HG03108 (cell line): ENCODE measurements around the gene TFIP11.

Experiments
- ATAC-seq: cut with Tn5 transposase; IDR thresholded peaks from one replicate; pipeline ENCODE4 v1.9.1; 2021; ENCODE audit warnings: moderate library complexity; ENCODE audit not compliant: unreplicated experiment

Gene TFIP11

GRCh38 chr22:26450453-26451185 lies 61.7 kb downstream of the TFIP11 start:
- no peak for ATAC-seq

- ATAC-seq, result no peak
Measured at GRCh38 chr22:26448941-26449340, 63.3 kb downstream of the TFIP11 start.

- ATAC-seq, result no peak
Measured at GRCh38 chr22:26448334-26448733, 63.9 kb downstream of the TFIP11 start.

DNA sequence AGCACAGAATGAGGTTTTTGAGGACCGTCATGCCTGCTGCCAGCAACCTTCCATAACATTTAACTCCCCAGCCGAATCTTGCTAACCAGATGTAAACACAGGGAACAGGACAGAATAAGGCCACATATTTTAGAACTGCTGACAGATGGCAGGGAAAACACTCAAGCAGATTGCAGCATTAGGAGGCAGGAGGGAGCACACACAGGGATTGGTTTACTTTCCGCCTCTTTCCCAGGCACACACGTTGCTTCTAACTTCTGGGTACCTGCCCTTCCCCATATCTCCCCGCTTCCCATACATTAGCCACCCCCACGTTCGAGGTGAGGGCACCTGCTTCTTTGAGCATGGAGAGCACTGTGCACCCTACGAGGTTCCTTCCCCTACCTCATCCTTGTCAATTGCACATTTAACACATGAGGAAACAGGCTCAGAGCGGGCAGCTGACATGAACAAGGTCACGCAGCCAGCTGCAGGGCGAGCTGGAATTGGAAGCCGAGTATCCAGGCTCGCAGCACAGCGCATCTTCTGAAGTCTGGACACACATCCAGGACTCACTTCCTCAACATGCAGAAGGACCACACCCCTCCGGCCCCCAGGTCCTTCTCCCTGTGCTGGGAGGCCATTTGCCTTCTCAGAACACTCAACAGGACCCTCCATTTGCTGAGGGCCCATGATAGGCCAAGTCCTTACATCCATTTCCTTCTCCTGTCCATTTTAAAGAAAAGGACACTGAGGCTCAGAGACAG lies 64.5 kb downstream of the TFIP11 start:
- no peak for ATAC-seq

DNA sequence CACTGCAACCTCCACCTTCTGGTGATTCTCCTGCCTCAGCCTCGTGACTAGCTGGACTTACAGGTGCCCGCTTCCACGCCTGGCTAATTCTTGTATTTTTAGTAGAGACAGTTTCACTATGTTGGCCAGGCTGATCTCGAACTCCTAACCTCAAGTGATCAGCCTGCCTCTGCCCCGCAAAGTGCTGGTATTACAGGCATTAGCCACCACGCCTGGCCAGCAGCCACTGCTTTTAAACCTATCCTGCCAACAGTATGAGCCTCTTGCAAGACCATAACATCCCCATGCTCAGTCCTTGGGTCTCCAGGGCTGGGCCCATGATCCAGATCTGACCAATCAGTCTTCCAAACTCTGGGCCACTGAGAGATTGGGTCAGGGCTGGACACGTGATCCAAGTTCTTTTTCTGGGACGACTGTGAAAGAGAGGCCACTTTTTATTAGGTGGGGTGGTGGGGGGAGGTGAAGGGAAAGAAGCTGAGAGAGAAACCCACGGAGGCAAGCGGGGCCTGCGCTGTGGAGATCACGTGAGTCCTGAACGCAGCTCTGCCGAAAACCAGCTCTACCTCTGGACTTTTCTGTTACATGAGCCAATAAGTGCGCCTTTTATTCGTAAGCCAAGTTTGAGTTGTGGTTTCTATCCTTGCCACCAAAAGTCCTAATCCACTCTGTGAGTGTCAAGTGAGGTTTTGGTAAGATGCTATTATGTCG lies 65.3 kb downstream of the TFIP11 start:
- ATAC-seq, result no peak

DNA sequence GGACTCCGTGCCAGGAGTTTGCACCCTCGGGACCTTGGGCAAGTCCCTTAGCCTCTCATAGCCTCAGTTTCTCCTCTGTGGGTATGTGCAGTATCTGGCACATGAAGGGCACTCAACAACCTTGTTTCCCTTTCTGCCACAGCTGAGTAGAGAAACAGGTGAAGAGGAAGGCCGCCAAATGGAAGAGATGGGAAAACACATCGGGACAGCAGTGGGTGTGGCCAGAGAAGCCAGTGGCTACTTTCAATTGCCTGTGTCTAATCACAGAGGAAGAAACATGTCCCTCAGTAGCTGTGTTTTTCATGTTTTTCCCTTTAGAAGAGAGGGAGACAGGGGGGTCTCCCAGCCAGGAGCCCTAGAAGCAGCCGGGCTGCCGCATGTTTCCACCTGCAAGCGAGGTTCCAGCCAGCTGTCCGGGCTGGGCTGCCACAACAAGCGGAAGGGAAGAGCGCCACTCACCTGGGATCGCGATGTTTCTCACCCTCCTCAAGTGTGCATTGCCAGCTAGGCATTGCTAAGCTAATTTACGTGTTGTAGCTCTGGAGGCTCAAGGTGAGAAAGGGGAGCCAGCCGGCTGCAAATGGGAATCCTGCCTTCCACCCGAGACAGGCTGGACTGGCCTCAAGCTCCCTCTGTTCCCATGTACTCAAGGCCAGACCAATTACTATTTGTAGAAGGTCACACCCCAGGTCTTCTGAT lies 66.5 kb downstream of the TFIP11 start:
- no peak for ATAC-seq

DNA sequence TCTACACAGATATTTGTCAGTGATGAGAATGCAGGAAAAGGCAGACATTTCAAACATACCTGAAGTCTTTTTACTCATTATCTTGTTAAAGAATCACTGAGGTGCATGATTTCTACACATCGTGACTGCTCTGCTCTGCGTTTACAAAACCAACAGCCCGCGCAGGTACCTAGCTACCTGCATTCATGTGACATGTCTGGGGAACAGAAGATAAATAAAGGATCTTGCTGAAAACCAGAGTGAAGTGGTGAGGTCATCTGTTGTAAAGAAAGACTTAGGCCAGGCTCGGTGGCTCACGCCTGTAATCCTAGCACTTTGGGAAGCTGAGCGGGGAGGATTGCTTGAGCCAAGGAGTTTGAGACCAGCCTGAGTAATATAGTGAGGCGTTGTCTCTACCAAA lies 67.5 kb downstream of the TFIP11 start:
- ATAC-seq, result no peak

- ATAC-seq, result no peak
Measured at GRCh38 chr22:26443901-26444690, 68.2 kb downstream of the TFIP11 start.

DNA sequence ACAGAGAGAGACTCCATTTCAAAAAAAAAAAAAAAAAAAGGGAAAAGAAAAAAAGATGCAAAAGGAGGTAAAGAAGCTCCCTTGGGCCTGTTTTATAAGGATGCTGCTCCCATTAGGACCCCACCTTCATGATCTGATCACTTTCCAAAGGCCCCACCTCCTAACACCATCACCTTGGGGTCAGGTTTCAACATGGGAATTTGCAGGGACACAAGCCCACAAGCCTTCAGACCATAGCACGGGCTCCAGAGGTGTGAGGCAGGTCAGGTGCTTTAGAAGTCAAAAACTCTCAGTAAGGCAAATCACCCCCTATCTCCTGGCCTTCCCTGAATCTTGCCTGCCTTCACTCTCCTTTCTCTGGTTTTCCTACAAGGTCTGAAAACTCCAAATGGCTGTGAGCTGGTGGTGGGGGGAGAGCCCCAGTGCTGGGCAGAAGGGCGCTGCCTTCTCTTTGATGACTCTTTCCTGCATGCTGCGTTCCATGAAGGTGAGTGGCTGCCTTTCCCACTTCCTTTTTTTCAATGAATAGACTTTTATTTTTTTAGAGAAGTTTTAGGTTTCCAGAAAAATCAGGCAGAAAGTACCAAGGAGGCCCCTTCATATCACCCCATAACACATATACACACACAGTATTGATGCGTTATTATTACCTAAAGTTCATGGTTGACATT lies 70.1 kb downstream of the TFIP11 start:
- no peak for ATAC-seq
